Measurements from ENCODE around the gene TRPT1. TPM values are rescaled to one million over a fixed set of nuclear protein-coding genes. Genes with fewer than 3 reads are reported as not detected.

Gene TRPT1
- total and polyA plus RNA-seq, 9 of the 15 experiments (the other 6 are each of a cell fraction or from before 2014, with no cell fraction given): 4.6 to 41.7 (median 23.1) TPM

- TF ChIP-seq MLLT1 (IDR thresholded peaks at IDR 0.05) (0 out of 4 replicates have a peak, but pooled peaks of 1 of the 2 experiments have one; percentile 23), CXXC5 (CRISPR knock-in tag; IDR thresholded peaks at IDR 0.05) (peak; percentile 90), VEZF1 (CRISPR knock-in tag; IDR thresholded peaks at IDR 0.05) (peak; percentile 80), SRSF9 (IDR thresholded peaks at IDR 0.05; ENCODE audit: borderline replicate concordance, low read depth, low read length) (no peak), BCOR (IDR thresholded peaks at IDR 0.05) (no peak), ELF1 (tag; IDR thresholded peaks at IDR 0.05) (no peak; the same call in 1 of the 2 replicates), ZNF445 (CRISPR knock-in tag; IDR thresholded peaks at IDR 0.05; ENCODE audit: low read depth) (no peak), HES1 (IDR thresholded peaks at IDR 0.05; ENCODE audit: low read depth) (no peak), SIN3A (IDR thresholded peaks at IDR 0.05; ENCODE audit: borderline replicate concordance in 2 of 2, control insufficient read depth in 1 of 2, low read depth in 2 of 2, low read length in 2 of 2) (peak; percentile 76 to 78; a peak in 1 of 4 replicates), ZBTB11 (CRISPR knock-in tag; IDR thresholded peaks at IDR 0.05) (peak in 2 of 3 experiments; percentile 73 to 95; a peak in 5 of 6 replicates), KLF1 (tag; IDR thresholded peaks at IDR 0.05) (peak; percentile 82), CBX5 (IDR thresholded peaks at IDR 0.05; ENCODE audit: borderline replicate concordance, low read depth) (no peak), CAMTA2 (CRISPR knock-in tag; conservative IDR thresholded peaks at IDR 0.05) (no peak; the same call in 1 of the 2 replicates), ZNF75A (CRISPR knock-in tag; IDR thresholded peaks at IDR 0.05) (no peak)
These were observed 21.1 kb upstream of the TRPT1 start, which contains the start of gene PPP1R14B (continued) for GRCh38 chr11:64246871-64247728.
